ENCODE measurements around the gene VPS11. TPM values are rescaled to one million over a fixed set of nuclear protein-coding genes. Genes with fewer than 3 reads are reported as not detected.
"Not testable (repeated sequence)": the region's sequence is repeated elsewhere in the genome, so short reads cannot be mapped to it uniquely, and the experiment has no call there.

Gene VPS11
- 33.4 TPM for total RNA-seq

DNA sequence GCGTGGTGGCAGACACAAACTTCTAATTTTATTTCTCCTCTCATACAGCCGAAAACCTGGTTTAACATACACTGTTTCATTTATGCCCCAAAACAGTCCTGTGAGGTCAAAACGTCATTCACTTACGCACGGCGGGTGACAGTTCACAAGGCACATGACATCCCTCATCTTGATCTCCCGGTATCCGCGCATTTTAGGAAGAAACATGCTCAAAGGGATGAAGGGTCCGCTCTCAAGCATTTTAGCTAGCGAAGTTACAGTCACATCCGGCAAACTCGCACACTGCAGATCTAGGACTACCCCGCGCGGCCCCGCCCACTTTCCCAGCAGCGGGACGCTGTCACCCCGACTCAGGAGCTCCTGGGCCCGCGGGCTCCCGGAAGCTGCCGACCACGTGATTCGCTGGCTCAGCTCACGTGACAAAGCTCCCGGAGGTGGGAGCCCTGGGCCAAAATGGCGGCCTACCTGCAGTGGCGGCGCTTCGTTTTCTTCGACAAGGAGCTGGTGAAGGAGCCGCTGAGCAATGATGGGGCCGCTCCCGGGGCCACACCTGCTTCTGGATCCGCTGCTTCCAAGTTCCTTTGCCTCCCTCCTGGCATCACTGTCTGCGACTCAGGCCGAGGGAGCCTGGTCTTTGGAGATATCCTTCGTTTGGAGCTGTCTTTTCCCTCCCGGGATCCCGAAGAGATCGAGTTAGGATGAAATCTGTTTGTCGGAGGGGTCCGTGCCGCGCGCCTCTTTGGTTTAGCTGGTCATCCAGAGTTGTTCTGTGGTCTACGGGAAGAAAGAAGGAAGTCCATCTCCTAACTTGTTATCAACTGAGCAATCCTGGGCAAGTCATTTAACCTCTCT is at the start of gene VPS11:
Gene VPS11 (plus strand): TSS at position 448 of the 852 bp plus-strand sequence. CDS start 6 bp downstream, at position 454.
- DNase-seq (ENCODE audit: low spot score) = peak; percentile 98

DNA sequence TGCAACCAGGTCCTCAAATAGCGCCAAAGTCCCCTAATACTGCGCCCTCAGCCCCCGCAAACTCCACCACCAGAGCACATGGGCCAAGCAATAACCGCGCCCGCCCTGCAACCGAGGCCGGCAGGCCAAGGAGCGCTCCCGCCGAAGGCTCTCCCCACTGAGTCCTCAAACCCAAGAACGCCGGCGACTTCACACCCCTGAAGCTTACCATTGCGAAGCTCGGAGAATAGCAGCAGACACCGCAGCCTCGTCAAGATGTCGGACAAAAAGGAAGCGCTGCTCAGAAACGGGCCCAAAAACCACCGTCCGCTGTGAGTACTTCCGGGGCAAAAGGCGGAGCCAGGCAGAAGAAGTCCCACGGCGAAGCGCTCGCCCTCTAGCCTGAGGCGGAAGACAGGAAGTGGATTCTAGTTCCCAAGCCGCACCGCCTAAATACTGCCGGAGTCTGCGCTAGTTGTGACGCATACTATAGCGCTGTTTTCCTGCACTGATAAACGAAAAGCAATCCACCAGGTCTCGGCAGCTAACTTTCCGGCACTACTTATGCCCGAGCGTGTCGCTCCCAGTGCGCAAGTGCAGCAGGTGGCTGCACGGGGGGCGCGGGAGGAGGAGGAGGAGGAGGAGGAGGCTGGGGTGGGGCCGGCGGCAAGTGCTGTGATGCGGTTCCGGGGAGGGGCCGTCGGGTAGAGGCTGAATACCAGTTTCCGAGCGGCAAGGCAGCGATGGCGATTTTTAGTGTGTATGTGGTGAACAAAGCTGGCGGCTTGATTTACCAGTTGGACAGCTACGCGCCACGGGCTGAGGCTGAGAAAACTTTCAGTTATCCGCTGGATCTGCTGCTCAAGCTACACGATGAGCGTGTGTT is 49.3 kb upstream of the VPS11 start, which contains the start of the genes RPS25 and TRAPPC4:
Gene RPS25 (minus strand): TSS at position 270 of the 865 bp plus-strand sequence. CDS start 59 bp downstream, at position 211.
Gene TRAPPC4 (plus strand): TSS at position 693 of the 865 bp plus-strand sequence. CDS start 30 bp downstream, at position 723.
- peak; percentile 95 for DNase-seq (ENCODE audit: low spot score)

DNA sequence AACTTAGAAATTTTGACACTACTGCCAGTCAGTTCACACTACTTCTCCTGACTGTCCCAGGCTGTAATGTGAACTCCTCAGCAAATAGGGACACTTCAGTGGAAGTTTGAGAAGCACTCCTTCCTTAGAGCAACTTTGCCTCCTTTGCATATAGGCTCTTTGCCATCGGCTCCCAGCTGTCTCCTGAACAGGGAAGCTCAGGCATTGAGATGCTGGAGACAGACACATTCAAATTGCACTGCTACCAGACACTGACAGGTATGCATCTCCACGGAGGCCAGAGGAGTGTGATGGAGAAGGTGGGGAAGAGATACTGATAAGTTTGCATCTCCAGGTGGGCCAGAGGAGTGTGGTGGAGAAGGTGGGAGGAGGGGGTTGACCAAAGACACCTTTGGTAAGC is 47.6 kb upstream of the VPS11 start:
- DNase-seq (ENCODE audit: low spot score) = no peak

DNA sequence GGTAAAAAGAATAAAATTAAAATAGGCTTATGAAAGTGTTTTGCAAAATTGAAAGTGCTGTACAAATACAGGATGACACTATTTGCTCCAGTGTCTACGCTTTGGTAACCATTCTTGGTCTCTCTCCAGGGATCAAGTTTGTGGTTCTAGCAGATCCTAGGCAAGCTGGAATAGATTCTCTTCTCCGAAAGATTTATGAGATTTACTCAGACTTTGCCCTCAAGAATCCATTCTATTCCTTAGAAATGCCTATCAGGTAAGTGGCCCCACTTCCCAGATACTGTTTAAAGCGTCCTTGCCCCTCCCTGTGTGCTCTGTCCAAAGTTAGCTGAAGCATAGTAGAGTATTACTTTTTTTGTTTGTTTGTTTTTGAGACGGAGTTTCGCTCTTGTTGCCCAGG is 46.0 kb upstream of the VPS11 start:
- no peak for DNase-seq (ENCODE audit: low spot score)

DNA sequence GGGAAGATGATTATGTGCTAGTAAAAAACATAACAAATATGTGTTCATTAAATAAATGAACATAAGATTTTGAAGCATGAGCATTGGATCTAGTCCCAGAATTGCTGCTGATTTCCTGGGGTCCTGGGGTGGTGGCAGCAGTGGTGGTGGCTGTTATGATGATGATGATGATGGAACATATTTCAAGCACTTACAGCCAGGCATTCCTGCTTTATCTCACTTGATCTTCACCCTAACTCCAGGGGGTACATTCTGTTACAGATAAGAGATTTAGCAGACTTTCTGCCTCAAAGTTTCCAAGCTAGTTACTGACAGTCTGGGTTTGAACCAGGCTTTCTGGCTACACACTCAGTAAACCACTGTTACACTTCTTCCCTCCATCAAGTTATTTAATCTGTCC is 43.9 kb upstream of the VPS11 start:
- DNase-seq (ENCODE audit: low spot score) = no peak

DNA sequence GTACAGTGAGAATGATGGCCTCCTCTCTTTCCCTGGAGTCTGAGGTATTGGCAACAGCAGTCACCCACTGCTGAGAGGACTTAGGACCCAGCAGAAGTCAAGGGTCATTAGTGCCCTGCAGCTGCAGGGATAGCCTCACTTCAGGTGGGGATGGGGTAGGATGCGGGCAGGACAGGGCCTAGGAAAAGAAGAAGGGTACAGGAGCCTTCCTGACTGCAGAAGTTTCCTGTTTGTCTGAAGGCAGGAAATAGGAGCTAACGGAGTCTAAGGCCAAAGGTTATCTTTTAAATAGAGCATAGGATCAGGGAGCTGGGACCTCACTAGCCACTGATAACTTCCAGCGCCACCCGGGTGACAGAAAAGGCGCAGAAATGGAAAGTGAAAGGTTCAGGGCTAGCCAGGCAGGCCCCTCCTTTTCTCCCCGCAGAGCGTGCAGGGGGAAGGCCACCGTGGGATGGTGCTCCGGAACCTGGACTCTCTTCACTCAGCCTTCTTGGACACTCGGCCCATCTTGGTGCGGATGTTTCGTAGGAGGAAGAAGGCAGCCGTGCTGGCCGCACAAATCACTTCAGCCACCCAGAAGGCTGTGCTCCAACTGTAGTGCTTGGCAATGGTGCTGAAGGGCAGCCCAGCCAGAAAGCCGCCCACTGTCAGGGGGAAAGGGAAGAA is 43.1 kb upstream of the VPS11 start:
- DNase-seq (ENCODE audit: low spot score) = no peak

DNA sequence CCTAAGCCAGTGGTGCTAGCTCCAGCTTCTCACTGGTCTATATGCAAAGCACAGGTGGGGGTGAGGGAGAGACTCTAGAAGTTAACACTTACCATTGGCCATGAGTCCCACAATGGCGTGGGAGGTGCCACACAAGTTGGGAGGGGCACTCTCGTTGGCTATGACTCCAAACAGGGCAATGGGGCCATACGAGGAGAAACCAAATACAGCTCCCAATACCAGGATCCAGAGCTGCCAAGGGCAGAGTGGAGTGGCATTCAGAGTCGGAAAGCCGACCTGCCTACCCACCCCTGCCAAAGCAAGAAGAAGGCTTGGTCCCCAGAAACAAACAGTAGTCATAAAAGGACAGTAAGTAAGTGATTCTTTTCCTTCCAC is 42.5 kb upstream of the VPS11 start:
- DNase-seq (ENCODE audit: low spot score) = no peak

DNA sequence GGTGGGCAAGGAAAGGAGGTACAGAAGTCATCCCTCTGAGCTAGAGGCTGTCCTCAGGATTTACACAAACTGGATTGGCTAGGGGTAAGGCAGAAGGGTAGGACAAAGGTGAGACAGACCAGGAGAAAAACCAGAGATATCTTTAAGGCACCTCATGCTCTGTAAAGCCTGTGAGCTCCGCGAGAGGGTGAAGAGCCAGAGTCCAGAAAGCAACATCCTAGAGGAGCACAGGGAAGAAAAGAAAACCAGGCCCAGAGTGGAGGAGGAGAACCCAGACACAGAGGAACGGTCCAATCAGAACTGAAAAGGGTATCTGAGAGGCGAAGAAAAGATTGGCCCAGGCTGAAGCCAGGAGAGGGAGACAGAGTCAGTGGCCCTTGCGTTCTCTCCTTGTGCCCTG is 42.1 kb upstream of the VPS11 start:
- no peak for DNase-seq (ENCODE audit: low spot score)

DNA sequence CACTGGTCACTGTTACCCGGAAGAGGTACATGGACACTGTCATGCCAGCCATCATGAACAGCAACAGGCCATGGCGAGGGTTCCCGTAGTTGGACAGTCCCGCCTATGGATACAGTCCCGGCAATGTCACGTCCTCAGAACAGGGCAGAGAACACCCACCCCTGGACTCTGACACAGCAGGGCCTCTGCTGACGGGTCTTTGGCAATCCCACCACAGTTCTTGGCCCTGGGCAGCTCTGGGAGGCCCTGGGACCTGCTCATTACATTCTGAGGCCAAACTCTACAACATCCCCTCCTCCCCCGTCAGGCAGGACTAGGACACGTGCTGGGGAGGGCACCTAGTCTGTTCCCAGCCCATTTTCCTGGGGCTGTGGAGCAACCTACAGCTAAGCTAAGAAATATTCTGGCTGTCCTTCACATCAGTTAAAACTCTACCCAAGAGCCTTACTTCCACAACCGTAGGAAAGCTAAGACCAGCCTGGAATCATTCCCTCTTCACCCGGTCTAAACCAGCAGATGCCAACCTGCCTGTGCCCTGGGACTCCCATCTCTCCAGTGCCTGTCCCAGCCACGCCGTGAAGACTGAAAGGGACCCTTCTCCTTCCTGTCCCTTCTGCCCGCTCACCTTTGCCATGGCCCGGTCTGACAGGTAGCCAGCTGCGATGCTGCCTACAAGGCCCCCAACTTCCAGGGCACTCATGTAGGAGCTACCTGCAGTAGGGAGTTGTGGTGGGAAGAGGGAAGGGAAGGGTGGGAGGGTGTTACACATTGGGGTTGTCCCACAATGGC is 41.4 kb upstream of the VPS11 start:
- no peak for DNase-seq (ENCODE audit: low spot score)

DNA sequence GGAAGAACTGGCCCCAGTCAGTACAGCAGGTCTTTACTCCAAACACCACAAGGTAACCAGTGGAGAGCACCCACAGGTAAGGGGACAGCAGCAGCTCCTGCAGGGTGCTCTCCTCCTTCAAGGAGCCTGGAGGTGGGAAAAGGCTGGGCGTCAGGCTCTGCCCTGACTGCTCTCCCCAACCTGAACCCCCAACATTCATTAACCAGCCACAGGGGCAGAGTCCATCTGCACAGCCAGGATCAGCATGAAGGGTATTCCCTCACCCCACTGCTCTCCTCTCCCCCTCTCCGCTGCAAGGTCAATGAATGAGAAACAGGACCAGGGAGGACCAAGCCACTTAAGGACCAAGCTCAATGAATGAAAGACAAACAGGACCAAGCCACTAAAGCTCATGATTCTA is 40.6 kb upstream of the VPS11 start:
- peak; percentile 64 for DNase-seq (ENCODE audit: low spot score)

DNA sequence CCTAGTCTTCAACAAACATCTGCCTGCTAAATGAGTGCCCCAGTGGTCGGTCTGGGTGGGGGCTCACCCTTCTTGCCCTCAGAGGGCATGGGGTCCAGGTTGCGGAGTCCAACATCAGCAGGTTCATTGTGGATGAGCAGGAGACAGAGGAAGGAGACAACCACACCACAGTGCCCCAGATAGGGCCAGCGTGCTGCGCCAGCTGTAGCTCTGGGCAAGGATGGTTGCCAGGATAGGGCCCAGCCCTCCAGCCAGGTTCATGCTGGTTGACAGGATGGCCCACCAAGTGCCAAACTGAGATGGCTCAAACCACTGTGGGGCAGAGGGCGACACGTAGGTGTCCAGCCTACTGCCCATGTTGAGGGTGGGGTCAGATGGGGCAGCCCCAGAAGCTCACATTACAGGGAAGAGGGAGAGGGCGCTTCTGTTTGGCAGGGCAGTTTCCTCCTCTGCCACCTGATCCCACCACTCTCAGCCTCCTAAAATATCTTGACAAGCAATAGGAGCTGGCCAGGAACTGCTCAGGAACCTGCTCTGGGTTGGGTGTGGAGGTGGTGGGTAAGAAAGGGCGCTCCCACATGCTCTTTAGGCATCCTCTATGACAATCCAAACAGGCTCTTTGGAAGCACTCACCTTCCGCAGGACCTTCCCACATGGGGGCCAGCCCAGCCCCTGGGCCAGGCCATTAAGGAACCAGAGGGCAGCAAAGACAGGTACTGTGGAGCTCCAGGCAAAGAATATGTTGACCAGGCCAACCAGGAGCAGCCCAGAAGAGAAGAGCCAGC is 39.9 kb upstream of the VPS11 start:
- DNase-seq (ENCODE audit: low spot score) = no peak

DNA sequence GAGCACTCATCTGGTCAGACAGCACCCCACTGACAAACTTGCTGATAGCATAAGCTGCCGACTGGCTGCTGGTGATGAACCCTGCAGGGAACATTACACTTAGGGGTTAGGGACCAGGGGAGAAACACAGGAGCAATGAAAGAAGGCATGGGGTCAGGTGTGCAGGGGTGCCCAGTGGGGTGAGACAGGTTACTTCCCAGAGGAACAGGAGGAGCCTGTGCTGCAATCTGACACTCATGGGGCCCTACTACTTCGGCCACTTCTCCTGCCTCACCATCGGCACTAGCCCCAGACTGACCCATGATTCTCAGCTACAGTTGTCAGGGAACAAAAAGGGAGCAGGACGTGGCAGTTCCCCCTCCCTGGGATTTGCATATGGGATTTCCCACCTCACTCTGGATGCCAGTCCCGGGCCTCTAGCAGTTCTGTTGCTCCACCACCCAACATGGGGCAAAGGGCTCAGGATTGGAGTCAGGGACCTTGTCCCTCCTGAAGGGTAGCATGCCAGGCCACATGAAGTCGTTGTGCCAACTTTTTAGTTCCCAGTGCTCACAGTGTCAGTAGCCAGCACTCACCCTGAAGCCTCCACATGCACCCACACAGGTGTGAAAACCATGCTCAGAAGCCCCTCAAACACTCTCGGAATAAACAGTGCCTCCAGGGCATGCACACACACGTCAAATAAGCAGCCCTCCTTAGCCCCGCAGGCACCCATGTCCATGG is 39.1 kb upstream of the VPS11 start:
- DNase-seq (ENCODE audit: low spot score) = no peak

DNA sequence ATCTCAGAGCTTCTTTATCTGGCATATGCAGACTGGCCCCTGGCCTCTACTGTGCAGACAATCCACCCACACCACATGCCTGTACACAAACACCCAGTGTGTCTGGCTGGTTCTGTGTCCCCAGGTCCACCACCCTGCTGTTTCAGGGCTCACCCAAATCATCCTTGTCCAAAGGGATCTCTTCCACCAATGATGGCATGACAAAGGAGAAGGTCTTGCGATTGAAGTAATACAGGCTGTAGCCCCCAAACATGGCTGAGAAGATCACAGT is 38.6 kb upstream of the VPS11 start:
- no peak for DNase-seq (ENCODE audit: low spot score)

DNA sequence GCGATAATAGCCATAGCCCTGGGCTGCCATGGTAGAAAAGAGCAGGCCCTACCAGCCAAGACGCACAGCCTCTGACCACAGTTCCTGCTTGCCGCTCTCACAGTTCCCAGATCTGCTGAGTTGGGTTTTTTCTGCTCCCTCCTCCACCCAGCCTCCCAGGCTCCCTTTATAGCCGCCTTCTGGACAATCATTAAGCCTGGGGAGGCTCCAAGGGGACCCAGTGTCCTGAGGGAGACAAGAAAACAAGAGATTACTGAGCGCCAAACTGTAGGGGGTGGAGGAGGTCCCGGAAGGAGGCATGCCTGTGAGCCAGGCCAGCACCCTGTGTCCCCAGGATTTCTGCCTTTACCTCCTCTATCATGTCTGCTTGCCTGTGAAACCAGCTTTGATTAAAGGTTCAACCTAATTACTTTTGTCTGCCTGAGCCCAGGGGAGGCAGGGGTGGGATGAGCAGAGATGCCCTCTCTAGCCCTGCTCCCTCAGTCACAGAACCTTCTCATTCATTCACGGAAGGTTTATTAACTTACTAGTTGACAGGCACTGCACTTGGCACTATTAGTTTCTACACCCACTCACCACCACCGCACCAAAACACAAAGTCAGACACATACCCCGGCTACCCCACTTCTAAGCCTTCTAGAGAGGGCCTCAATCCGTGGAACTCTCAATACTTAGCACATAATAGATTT is 38.1 kb upstream of the VPS11 start:
- peak; percentile 87 for DNase-seq (ENCODE audit: low spot score)

DNA sequence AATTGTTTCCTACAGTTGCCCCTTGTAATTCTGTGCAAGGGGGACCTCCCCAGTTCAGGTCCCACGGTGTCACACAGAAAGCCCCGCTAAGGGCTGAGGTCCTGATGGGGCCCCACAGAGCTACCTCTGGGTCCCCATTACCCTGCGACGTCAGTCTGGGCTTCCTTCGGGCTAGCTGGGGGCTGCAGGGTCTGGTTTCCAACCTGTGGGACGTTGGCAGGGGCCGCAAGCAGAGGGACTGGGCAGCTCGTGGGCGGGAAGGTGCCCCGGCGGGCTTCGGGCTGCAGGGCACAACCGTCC is 37.6 kb upstream of the VPS11 start:
- DNase-seq (ENCODE audit: low spot score) = no peak

DNA sequence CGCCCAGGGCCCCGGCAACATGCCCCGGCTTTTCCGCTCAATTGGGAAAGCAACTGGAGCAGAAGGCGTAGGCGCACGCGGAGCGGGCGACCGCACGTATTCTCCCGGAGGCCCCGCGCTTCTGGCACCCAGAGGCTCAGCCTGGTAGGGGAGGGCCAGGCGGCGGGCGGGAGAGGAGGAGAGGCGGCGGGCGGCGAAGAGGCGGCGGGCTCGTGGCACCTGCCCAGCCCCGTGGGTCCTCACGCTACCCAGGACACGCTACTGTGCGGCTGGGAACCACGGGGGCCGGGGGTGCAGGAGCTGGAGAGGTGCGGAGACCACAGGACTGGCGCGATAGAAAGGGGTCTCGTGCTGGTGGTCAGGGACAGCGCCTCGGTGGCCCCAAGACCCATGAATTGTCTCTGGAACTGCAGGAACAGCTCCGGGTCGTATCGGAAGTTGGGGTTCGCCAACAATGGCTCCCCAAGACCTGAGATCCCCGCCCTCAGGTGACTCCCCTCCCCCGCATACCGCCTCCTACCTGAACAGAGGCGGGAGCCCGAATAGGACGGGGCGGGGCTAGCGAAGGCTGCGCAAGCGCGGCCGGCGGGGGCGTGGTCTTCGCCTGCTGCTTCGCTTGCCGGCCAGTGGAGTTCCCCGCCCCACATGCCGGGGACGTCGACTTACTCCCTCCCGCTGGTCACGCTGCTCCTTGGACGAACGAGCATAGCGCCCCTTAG is 37.1 kb upstream of the VPS11 start, which contains the start of gene SLC37A4:
Gene SLC37A4 (minus strand): TSS at position 549 of the 719 bp plus-strand sequence.
- peak; percentile 98 for DNase-seq (ENCODE audit: low spot score)

DNA sequence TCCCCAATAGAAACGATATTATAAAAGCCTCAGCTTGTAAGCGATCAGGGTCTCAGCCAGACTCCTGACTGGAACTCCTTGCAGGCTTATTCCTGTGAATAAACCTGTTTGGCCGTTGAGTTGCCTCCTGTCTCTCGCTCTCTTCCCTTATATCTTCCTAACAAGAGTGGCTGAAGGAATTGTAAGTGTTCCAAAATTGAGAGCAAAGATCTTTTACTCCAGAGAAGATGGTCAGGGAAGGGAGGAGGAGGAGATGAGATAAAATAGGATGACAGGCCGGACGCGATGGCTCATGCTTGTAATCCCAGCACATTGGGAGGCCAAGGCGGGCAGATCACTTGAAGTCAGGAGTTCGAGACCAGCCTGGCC is 35.7 kb upstream of the VPS11 start:
- no peak for DNase-seq (ENCODE audit: low spot score)

DNA sequence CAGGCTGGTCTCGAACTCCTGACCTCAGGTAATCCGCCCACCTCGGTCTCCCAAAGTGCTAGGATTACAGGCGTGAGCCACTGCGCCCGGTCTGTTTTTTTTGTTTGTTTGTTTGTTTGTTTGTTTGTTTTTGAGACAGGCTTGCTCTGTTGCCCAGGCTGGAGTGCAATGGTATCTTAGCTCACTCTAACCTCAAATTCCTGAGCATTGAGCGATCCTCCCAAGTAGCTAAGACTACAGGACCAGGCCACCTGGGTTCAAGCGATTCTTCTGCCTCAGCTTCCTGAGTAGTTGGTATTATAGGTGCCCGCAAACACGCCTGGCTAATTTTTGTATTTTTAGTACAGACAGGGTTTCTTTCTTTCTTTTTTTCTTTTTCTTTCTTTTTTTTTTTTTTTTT is 34.2 kb upstream of the VPS11 start:
- not testable (repeated sequence) for DNase-seq (ENCODE audit: low spot score)

DNA sequence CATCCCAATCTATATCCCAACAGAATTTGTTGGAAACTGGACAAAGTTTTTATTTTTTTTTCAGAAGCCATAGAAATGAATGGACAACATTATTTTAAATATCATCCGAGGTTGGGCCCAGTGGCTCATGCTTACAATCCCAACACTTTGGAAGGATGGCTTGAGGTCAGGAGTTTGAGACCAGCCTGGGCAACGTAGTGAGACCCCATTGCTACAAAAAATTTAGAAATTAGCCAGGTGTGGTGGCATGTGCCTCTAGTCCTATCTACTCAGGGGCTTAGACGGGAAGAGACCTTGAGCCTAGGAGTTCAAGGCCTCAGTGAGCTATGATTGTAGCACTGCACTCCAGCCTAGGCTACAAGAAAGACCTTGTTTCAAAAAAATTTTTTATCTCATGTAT is 32.8 kb upstream of the VPS11 start:
- DNase-seq (ENCODE audit: low spot score) = no peak
